ENCODE measurements around the gene MCM7.

GRCh38 chr7:100089458-100090196, 11.6 kb downstream of the MCM7 start:
- TF ChIP-seq EZH2 (IDR thresholded peaks at IDR 0.05; ENCODE audit: insufficient read depth, poor library complexity, severe bottlenecking) (no peak), EZH2phosphoT487 (IDR thresholded peaks at IDR 0.05; ENCODE audit: insufficient read depth, low read depth) (no peak)

All from GM23248 (cell line).